HepG2 (cell line): ENCODE data around the gene ABHD13. TPM values are rescaled to one million over a fixed set of nuclear protein-coding genes. Genes with fewer than 3 reads are reported as not detected.

Experiments used
- ATAC-seq: fragments of 200-7000 bp; cut with Tn5 transposase; 3 replicates; pipeline ENCODE4 v1.9.1; 2020; ENCODE audit warnings: mild to moderate bottlenecking, moderate library complexity
- BruUV-seq: library from RNA; stranded (reverse); fragments of 400-500 nt; replicated peaks from 2 replicates; lab custom pipeline; 2021; lab: Mats Ljungman, UMichigan
- CTCF ChIA-PET: fragments of 300-600 bp; formaldehyde crosslinking; extraction: SDS; loops from one replicate; lab custom pipeline; 2021; ENCODE audit warnings: low total read pairs, inconsistent platforms, low intra/inter-chr PET ratio; lab: Yijun Ruan, JAX
- POLR2A ChIA-PET: fragments of 350-600 bp; sonication (Branson Sonifier 250); formaldehyde crosslinking; loops from one replicate; lab custom pipeline; 2020; ENCODE audit warnings: antibody characterized with exemption, inconsistent platforms; lab: Yijun Ruan, JAX
- DNase-seq: peaks from one replicate; pipeline ENCODE4 v3.0.0-alpha.2; 2015; ENCODE audit warnings: low spot score
- FAIRE-seq: peaks from 3 replicates; lab custom pipeline; 2011; peaks lifted over from hg19 to GRCh38; lab: Jason Lieb, UNC
- H2AFZ ChIP-seq: one replicate; pipeline ENCODE4 v1.6.1; 2011; ENCODE audit warnings: low read length, inconsistent platforms
- H3K27ac ChIP-seq: fragments of 300-600 bp; 3 replicates; pipeline ENCODE4 v1.8.0; 2011; ENCODE audit warnings: mixed run types, mild to moderate bottlenecking, mixed read lengths, low read length, inconsistent platforms; ENCODE audit not compliant: insufficient read depth; ENCODE audit errors: extremely low read length
- H3K27me3 ChIP-seq, 2 experiments: fragments of 200-600 bp in 1 of 2; 2 replicates in 1 of 2; 3 replicates in 1 of 2; pipeline versions ENCODE4 v1.6.0 to v1.8.0; 2011; ENCODE audit warnings: low read length in 2 of 2, mild to moderate bottlenecking in 2 of 2, moderate library complexity in 2 of 2, inconsistent platforms in 1 of 2; ENCODE audit not compliant: insufficient read depth in 2 of 2, control insufficient read depth in 1 of 2
- H3K36me3 ChIP-seq, 2 experiments: fragments of 200-600 bp in 1 of 2; replicated peaks in 1 of 2; 2 replicates in 1 of 2; 3 replicates in 1 of 2; pipeline versions ENCODE4 v1.5.1 to v1.8.0; 2011; ENCODE audit warnings: low read length in 2 of 2, inconsistent platforms in 1 of 2; ENCODE audit not compliant: insufficient read depth in 2 of 2, control insufficient read depth in 1 of 2
- H3K4me1 ChIP-seq: 2 replicates; pipeline ENCODE4 v1.5.1; 2012; ENCODE audit warnings: low read length, inconsistent platforms; ENCODE audit not compliant: insufficient read depth
- H3K4me2 ChIP-seq: 2 replicates; pipeline ENCODE4 v1.6.0; 2011; ENCODE audit warnings: low read depth, low read length, inconsistent platforms
- H3K4me3 ChIP-seq, 3 experiments: fragments of 200-600 bp in 1 of 3; sonication (generic), shearing (Covaris generic) in 1 of 3; replicated peaks in 1 of 3; 2 replicates each; pipeline ENCODE4 v1.5.1; 2011 to 2016; ENCODE audit warnings: low read length in 3 of 3, inconsistent platforms in 2 of 3, low read depth in 2 of 3, mild to moderate bottlenecking in 2 of 3, control low read depth in 1 of 3, mixed read lengths in 1 of 3; ENCODE audit not compliant: insufficient read depth in 1 of 3
- H3K79me2 ChIP-seq: one replicate; pipeline ENCODE4 v1.6.1; 2011; ENCODE audit warnings: low read length, inconsistent platforms; ENCODE audit not compliant: insufficient read depth
- H3K9ac ChIP-seq: 2 replicates; pipeline ENCODE4 v1.6.0; 2011; ENCODE audit warnings: mild to moderate bottlenecking, low read depth, low read length, inconsistent platforms; ENCODE audit not compliant: insufficient read depth
- H3K9me3 ChIP-seq: 2 replicates; pipeline ENCODE4 v1.5.1; 2012; ENCODE audit warnings: mild to moderate bottlenecking, low read length
- H4K20me1 ChIP-seq: 2 replicates; pipeline ENCODE4 v1.6.0; 2011; ENCODE audit warnings: inconsistent platforms, mild to moderate bottlenecking, low read length, moderate library complexity; ENCODE audit not compliant: insufficient read depth
- ATF7-NPFF ChIP-seq: sonication (generic); formaldehyde crosslinking; IDR thresholded peaks from 2 replicates; pipeline ENCODE4 v1.8.1; 2023; ENCODE audit warnings: mild to moderate bottlenecking, low read depth, missing genetic modification reagents, moderate library complexity
- HDAC6 ChIP-seq: fragments of 200-600 bp; sonication (generic); IDR thresholded peaks from 2 replicates; pipeline ENCODE4 v1.7.0; 2017; ENCODE audit warnings: mild to moderate bottlenecking, antibody characterized with exemption, low read length, low read depth
- MXD1 ChIP-seq: sonication (generic); formaldehyde crosslinking; IDR thresholded peaks from 2 replicates; pipeline ENCODE4 v1.4.0; 2020; ENCODE audit warnings: mild to moderate bottlenecking, missing genetic modification reagents
- NR2F1 ChIP-seq, 2 experiments: fragments of 450-650 bp in 1 of 2; formaldehyde crosslinking in 1 of 2; IDR thresholded peaks; 2 replicates each; pipeline versions ENCODE4 v1.5.0 to v1.6.1; 2016 to 2020; ENCODE audit warnings: mild to moderate bottlenecking in 1 of 2, missing compliant biosample characterization in 1 of 2, missing genetic modification reagents in 1 of 2, moderate library complexity in 1 of 2
- PATZ1 ChIP-seq: sonication (generic); formaldehyde crosslinking; IDR thresholded peaks from 2 replicates; pipeline ENCODE4 v1.4.0; 2020; ENCODE audit warnings: missing genetic modification reagents
- RBAK ChIP-seq: sonication (generic); formaldehyde crosslinking; IDR thresholded peaks from 2 replicates; pipeline ENCODE4 v1.5.1; 2020; ENCODE audit warnings: mild to moderate bottlenecking, missing genetic modification reagents
- RCOR2 ChIP-seq: IDR thresholded peaks from 2 replicates; pipeline ENCODE4 v1.6.1; 2016; ENCODE audit warnings: missing biosample characterization, missing genetic modification reagents
- SIX4 ChIP-seq: sonication (generic); formaldehyde crosslinking; IDR thresholded peaks from 2 replicates; pipeline ENCODE4 v1.4.0; 2020; ENCODE audit warnings: missing genetic modification reagents
- SKIL ChIP-seq: sonication (generic); formaldehyde crosslinking; IDR thresholded peaks from 2 replicates; pipeline ENCODE4 v1.8.0; 2022; ENCODE audit warnings: missing genetic modification reagents, mild to moderate bottlenecking, moderate library complexity, borderline replicate concordance
- TRIM24 ChIP-seq: sonication (generic); formaldehyde crosslinking; IDR thresholded peaks from 2 replicates; pipeline ENCODE4 v1.8.0; 2022; ENCODE audit warnings: mild to moderate bottlenecking, missing genetic modification reagents
- U2AF1 ChIP-seq: fragments of 200-400 bp; formaldehyde crosslinking; optimal IDR thresholded peaks from 2 replicates; pipeline ENCODE3; 2017; ENCODE audit warnings: mild to moderate bottlenecking, low read depth, low read length
- ZNF552 ChIP-seq: sonication (generic); formaldehyde crosslinking; IDR thresholded peaks from 2 replicates; pipeline ENCODE4 v1.9.0; 2022; ENCODE audit warnings: missing genetic modification reagents, mild to moderate bottlenecking, borderline replicate concordance
- ZNF580 ChIP-seq: IDR thresholded peaks from 2 replicates; pipeline ENCODE4 v1.6.1; 2016; ENCODE audit warnings: low read depth, borderline replicate concordance
- ZNF629 ChIP-seq: sonication (generic); formaldehyde crosslinking; conservative IDR thresholded peaks from 2 replicates; pipeline ENCODE4 v1.5.0; 2020; ENCODE audit warnings: missing genetic modification reagents
- ZNF788 ChIP-seq: sonication (generic); formaldehyde crosslinking; IDR thresholded peaks from 2 replicates; pipeline ENCODE4 v1.5.0; 2020; ENCODE audit warnings: mild to moderate bottlenecking, missing genetic modification reagents, borderline replicate concordance
- WGBS: methylation state at CpG from one replicate; pipeline ENCODE4 v1.1.6; 2017; ENCODE audit warnings: low lambda C conversion rate; 5-methylcytosine and 5-hydroxymethylcytosine counted together
- in situ Hi-C: cut with HindIII; loops from 2 replicates; pipeline ENCODE4 v1.10.0; 2017; ENCODE audit warnings: low pct_unique_long_range_greater_than_20kb; ENCODE audit not compliant: extremely low pct_ligation_motif_present
- intact Hi-C: fragments of 100-400 bp; cut with micrococcal nuclease; formaldehyde crosslinking; loops from one replicate; pipeline ENCODE4 v1.10.0; 2022; ENCODE audit not compliant: unreplicated experiment
- polyA plus RNA-seq, 8 experiments: library from polyadenylated mRNA; depleted of rRNA in 3 of 8; stranded (reverse) in 7 of 8; unstranded in 1 of 8; fragments of >200 nt; fragmentation: Illumina TruSeq in 4 of 8; extraction: Trizol in 4 of 8; gene quantifications; 2 replicates each; pipeline versions ENCODE4 v1.2.1 to v1.2.3, GENCODE V29; 2011 to 2016; ENCODE audit warnings: low read depth in 4 of 8, missing spikeins in 1 of 8, mixed read lengths in 1 of 8; ENCODE audit not compliant: insufficient read depth in 1 of 8
- total RNA-seq, 5 experiments: library from RNA; depleted of rRNA; stranded (reverse); fragments of >200 nt; fragmentation: Illumina TruSeq; extraction: Trizol; gene quantifications; 2 replicates each; pipeline ENCODE4 v1.2.3, GENCODE V29; 2016; ENCODE audit warnings: low read depth in 1 of 5

The ABHD13 gene
- total and polyA plus RNA-seq, 2 of the 13 experiments (the other 11 are each of a cell fraction or from before 2014, with no cell fraction given): 4.3 to 6.2 TPM

GRCh38 chr13:108200781-108201398, 17.3 kb upstream of the ABHD13 start:
- 2% methylated on average over 1 of the region's 1 CpG for whole genome bisulfite sequencing
- CTCF ChIA-PET: no interaction called here
- FAIRE-seq: no peak
- no TSS peak for BruUV-seq
- Histone ChIP-seq H3K9me3 (no peaks in the 10 kb centered on the region), H3K4me2 (no peak overlapping the region), H2AFZ (no peak overlapping the region), H4K20me1 (no peaks in the 10 kb centered on the region), H3K27ac (no peak overlapping the region), H3K27me3 (no peaks in the 10 kb centered on the region; a peak in 1 of 5 replicates), H3K9ac (no peak overlapping the region), H3K4me3 (no peak overlapping the region), H3K36me3 (no peaks in the 10 kb centered on the region), H3K4me1 (no peaks in the 10 kb centered on the region), H3K79me2 (no peaks in the 10 kb centered on the region)
- DNase-seq: no peak
- ATAC-seq: no peak
- intact Hi-C loops: no loop called here
- POLR2A ChIA-PET: no interaction called here
- in situ Hi-C loops: loop anchor here (25.0 kb wide), 1 partner anchor 1911 kb away; no protein-coding TSS in a partner anchor
- TF ChIP-seq PATZ1 (CRISPR knock-in tag) (no peak), RCOR2 (CRISPR knock-in tag) (no peak), U2AF1 (no peak), RBAK (CRISPR knock-in tag) (no peak), ATF7-NPFF (no peak), HDAC6 (no peak), NR2F1 (CRISPR knock-in tag; IDR thresholded peaks at IDR 0.05) (no peak), ZNF629 (CRISPR knock-in tag) (no peak), SKIL (CRISPR knock-in tag) (no peak), ZNF788 (CRISPR knock-in tag) (no peak), ZNF580 (CRISPR knock-in tag) (no peak), TRIM24 (CRISPR knock-in tag) (no peak), ZNF552 (no peak), SIX4 (CRISPR knock-in tag) (no peak), MXD1 (CRISPR knock-in tag) (no peak)
